ENCODE results near the gene REEP1.
"Not testable (repeated sequence)": the region's sequence is repeated elsewhere in the genome, so short reads cannot be mapped to it uniquely, and the experiment has no call there.

REEP1 gene

DNA sequence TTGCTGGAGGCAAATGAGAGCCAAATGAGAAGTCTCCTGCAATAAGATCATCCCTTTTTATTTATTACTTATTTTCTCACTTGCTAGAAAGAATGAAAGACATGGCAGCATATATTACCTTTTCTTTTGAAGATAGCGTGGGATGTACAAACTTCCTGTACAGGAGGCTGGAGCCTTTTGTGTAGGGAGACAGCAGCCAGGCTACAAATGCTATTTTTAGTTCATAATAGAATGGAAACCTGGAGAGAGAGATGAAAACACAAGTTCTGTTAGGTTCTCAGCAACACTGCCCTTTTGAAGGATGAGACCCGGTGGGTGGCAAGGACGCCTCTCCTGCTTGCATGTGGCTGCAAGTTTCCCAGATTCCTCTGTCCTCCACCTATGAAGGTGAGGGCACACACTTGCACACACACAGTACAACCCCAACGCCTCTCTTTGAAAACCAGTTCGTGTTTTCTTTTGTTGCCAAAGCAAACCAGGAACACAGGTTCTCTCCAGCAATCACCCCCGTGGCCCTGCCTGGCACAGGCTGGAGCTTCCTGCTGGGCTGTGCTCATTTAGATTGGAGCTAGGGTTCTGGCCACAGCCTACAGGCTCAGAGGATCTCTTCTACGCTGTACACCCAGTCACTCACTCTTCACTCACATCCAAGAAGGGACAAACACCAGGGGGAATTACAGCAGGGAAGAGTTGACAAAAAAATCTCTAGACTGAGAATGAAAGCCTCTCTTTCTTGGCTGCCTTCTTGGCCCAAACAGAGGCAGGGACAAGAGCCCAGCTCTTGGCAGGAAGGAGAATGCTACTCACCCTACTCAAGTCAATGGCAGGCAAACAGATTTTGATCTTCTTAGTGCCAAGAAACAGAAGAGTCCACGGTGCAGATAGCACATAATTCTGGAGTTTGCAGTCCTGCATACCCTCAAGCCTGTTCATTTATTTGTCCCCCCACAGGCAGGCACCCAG, 82.6 kb downstream of the REEP1 start:
- no peak for DNase-seq
- no peak overlapping the region for H3K4me3 Mint-ChIP-seq
- H3K4me1 Mint-ChIP-seq: no peaks in the 10 kb centered on the region
- H3K9me3 Mint-ChIP-seq: no peaks in the 10 kb centered on the region
- ATAC-seq: no peak
- no peak overlapping the region for H3K27ac Mint-ChIP-seq
- no peaks in the 10 kb centered on the region for H3K27me3 Mint-ChIP-seq

DNA sequence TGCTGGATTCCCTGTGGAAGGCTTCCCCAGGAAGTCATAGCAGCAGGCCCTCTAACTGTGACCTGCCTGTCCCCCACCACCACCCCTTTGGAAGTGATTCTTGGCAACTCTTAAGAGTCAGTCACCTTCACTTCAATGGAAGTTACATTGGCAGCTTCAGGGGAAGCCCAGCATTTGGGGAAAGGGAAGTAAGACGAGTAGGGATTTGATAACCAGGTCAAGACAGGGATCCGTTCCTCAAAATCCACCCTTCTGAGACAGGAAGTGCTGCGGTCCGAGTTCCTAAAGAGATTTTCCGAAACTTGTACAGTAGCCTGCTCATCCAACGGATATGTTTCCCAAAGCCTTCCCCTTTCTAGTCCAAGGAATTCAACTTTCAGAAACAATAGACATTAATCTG, 84.0 kb downstream of the REEP1 start:
- DNase-seq: no peak
- H3K4me3 Mint-ChIP-seq: no peak overlapping the region
- no peaks in the 10 kb centered on the region for H3K9me3 Mint-ChIP-seq
- H3K27ac Mint-ChIP-seq: no peak overlapping the region
- no peaks in the 10 kb centered on the region for H3K4me1 Mint-ChIP-seq
- ATAC-seq: no peak
- no peaks in the 10 kb centered on the region for H3K27me3 Mint-ChIP-seq

DNA sequence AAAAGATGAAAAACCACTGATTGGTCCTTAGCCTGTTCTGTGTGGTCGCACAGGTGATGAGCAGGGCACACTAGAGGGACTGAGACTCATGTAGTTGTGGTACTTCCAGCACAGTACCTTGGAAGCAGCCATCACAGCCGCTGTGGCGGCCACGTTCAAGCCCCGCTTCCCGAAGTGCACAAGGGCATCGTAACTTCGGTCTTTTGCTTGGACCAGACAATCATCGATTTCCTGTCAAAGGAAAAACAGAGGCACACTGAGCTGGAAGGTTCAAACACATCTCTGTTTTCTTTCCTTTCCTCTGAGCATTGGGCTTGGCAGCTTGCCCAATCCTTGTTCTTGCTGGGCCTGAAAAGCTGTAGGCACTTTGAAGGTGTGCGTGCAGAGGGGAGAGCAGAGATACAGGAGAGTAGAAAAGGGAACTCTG, 85.6 kb downstream of the REEP1 start:
- Mint-ChIP-seq H3K27ac (no peak overlapping the region), H3K27me3 (no peaks in the 10 kb centered on the region), H3K9me3 (no peaks in the 10 kb centered on the region), H3K4me1 (no peaks in the 10 kb centered on the region), H3K4me3 (no peak overlapping the region)
- DNase-seq (no peak), ATAC-seq (no peak)

DNA sequence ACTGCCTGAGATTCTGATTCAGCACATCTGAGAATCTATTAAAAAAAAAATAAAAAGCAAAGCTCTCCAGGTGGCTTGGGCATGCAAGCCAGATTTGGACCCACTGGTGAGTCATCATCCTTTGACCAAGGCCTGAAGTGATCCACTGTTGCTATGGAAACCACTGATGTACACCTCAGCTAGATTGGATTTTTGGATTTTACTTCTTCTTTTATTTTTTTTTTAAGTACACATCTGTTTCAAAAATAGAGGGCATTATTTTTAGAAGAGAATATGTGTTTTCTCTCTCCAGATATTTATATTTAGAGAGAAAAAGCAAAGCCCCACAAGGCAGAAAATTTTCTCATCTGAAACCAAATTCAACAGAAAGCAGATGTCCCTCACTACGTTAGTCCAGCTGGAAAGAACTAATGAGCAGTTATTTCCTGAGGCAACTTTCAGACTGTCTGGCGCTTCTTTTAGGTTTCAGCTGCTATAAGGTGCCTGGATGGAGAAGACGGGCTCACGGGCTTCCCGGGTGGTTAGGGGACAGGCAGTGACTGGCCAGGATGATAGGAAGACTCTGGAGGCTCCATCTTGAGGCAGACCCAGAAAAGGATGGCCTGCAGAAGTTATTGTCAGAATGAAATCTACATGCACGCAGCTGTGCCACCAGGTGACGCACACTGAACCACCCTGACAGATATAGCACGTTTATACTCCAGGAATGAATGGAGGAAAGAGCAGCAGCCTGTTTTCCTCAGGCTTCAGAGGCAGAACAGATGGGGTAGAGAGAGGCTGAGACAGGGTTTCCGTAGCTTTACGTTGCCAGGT, 87.6 kb downstream of the REEP1 start:
- DNase-seq (no peak), ATAC-seq (no peak)
- Mint-ChIP-seq H3K9me3 (no peaks in the 10 kb centered on the region), H3K4me1 (no peaks in the 10 kb centered on the region), H3K27ac (no peak overlapping the region), H3K4me3 (no peak overlapping the region), H3K27me3 (no peaks in the 10 kb centered on the region)

GRCh38 chr2:86249176-86249575, 88.2 kb downstream of the REEP1 start:
- DNase-seq (no peak), ATAC-seq (no peak)
- H3K9me3 Mint-ChIP-seq: no peaks in the 10 kb centered on the region
- H3K27me3 Mint-ChIP-seq: no peaks in the 10 kb centered on the region
- H3K27ac Mint-ChIP-seq: peak overlapping the region in 1 of 2 donors; percentile 61
- H3K4me1 Mint-ChIP-seq: no peaks in the 10 kb centered on the region
- H3K4me3 Mint-ChIP-seq: no peak overlapping the region

DNA sequence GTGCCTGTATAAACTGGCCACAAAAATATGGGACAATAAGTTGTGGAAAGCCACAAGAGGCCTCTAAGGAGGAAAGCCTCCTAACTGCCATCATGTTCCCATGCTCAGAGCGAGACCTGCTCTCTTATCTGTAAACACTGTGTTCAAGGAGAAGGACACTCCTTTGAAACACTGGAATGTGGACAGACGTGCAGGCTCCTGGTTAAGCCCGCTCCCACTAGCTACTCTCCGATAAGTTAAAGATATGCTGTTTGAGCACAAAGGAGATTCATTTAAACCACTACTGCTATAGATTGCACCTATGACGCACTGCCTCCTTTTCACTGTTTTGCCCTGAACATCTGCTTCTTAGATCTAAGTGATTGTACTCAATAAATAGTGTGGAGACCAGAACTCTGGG, 92.2 kb downstream of the REEP1 start:
- DNase-seq, H3K4me3 Mint-ChIP-seq, H3K27me3 Mint-ChIP-seq, H3K27ac Mint-ChIP-seq, ATAC-seq, H3K9me3 Mint-ChIP-seq, H3K4me1 Mint-ChIP-seq: not testable (repeated sequence)

DNA sequence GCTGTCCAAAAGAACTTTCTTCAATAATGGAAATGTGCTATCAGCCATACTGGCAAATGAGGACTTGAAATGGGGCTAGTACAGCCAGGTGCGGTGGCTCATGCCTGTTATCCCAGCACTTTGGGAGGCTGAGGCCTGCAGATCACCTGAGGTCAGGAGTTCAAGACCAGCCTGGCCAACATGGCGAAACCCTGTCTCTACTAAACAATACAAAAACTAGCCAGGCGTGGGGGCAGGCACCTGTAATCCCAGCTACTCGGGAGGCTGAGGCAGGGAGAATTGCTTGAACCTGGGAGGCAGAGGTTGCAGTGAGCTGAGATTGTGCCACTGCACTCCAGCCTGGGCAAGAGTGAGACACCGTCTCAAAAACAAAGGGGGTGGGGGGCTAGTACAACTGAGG, 92.6 kb downstream of the REEP1 start:
- not testable (repeated sequence) for H3K27me3 Mint-ChIP-seq, H3K4me3 Mint-ChIP-seq, DNase-seq, H3K4me1 Mint-ChIP-seq, H3K9me3 Mint-ChIP-seq, ATAC-seq, H3K27ac Mint-ChIP-seq

- DNase-seq (no peak), ATAC-seq (no peak)
- H3K4me3 Mint-ChIP-seq: no peak overlapping the region
- H3K27me3 Mint-ChIP-seq: peaks cover 7% of the 10 kb centered on the region
- no peak overlapping the region for H3K27ac Mint-ChIP-seq
- H3K9me3 Mint-ChIP-seq: no peaks in the 10 kb centered on the region
- no peaks in the 10 kb centered on the region for H3K4me1 Mint-ChIP-seq
Measured at GRCh38 chr2:86243950-86244733, 93.3 kb downstream of the REEP1 start.

GRCh38 chr2:86243272-86243671, 94.2 kb downstream of the REEP1 start:
- DNase-seq: no peak
- no peaks in the 10 kb centered on the region for H3K9me3 Mint-ChIP-seq
- ATAC-seq: no peak
- H3K27me3 Mint-ChIP-seq: peaks cover 7% of the 10 kb centered on the region
- H3K27ac Mint-ChIP-seq: no peak overlapping the region
- H3K4me3 Mint-ChIP-seq: no peak overlapping the region
- H3K4me1 Mint-ChIP-seq: peaks cover 7% of the 10 kb centered on the region

DNA sequence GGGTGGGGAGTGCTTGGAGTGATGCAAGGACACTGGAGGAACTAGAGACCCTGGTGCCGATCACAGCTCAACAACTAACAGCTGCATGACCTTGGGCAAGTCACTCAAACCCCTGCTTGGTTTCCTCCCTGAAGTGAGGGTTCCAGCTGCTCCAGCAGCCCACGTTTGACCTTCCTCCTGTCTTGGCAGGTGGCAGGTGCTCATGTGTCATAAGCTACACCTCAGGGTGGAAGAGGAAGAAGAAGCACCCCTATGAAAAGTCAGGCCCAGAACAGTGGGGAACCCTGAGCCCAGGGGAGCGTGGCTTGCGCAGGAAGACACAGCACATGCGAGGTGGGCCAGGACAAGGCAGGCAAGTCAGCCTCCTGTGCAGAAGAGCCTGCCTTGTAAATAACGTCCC, 95.8 kb downstream of the REEP1 start:
- H3K9me3 Mint-ChIP-seq: no peaks in the 10 kb centered on the region
- H3K27me3 Mint-ChIP-seq: peaks cover 7% of the 10 kb centered on the region
- ATAC-seq: no peak
- H3K4me1 Mint-ChIP-seq: peaks cover 15% of the 10 kb centered on the region
- DNase-seq: no peak
- no peak overlapping the region for H3K4me3 Mint-ChIP-seq
- H3K27ac Mint-ChIP-seq: no peak overlapping the region

- no peak for ATAC-seq
- no peaks in the 10 kb centered on the region for H3K9me3 Mint-ChIP-seq
- H3K4me1 Mint-ChIP-seq: peaks cover 15% of the 10 kb centered on the region
Measured at GRCh38 chr2:86240251-86240650, 97.2 kb downstream of the REEP1 start.

DNA sequence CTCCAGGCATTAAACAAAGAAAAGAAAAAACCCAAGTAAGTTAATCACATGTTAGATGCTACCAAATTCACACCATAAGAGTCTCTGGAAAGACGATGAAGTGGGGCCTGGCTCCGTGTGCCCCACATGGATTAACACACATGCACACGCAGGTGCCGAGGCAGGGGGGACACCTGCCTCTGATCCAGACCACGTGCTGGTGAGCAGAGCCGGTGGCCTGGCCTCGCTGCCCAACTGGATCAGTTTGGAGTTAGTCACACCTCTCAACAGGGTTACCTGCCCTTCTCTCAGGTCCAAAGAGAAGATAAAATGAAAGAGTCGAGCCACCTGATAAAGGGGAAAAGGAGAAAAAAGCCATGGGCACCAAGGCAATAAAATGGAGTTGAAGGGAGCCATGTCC, 97.7 kb downstream of the REEP1 start:
- no peak for ATAC-seq

More at GRCh38 chr2:86240251-86240650, 97.2 kb downstream of the REEP1 start:
- peaks cover 7% of the 10 kb centered on the region for H3K27me3 Mint-ChIP-seq
- DNase-seq: no peak
- no peak overlapping the region for H3K4me3 Mint-ChIP-seq
- H3K27ac Mint-ChIP-seq: peak overlapping the region in 1 of 2 donors; percentile 42

GRCh38 chr2:86239326-86239725, 98.1 kb downstream of the REEP1 start:
- no peak overlapping the region for H3K27ac Mint-ChIP-seq
- peaks cover 7% of the 10 kb centered on the region for H3K27me3 Mint-ChIP-seq

More for the DNA sequence above, 97.7 kb downstream of the REEP1 start:
- no peak for DNase-seq
- H3K9me3 Mint-ChIP-seq: no peaks in the 10 kb centered on the region
- H3K4me1 Mint-ChIP-seq: peaks cover 15% of the 10 kb centered on the region
- peaks cover 7% of the 10 kb centered on the region for H3K27me3 Mint-ChIP-seq
- no peak overlapping the region for H3K4me3 Mint-ChIP-seq
- H3K27ac Mint-ChIP-seq: peak overlapping the region in 1 of 2 donors; percentile 13

DNA sequence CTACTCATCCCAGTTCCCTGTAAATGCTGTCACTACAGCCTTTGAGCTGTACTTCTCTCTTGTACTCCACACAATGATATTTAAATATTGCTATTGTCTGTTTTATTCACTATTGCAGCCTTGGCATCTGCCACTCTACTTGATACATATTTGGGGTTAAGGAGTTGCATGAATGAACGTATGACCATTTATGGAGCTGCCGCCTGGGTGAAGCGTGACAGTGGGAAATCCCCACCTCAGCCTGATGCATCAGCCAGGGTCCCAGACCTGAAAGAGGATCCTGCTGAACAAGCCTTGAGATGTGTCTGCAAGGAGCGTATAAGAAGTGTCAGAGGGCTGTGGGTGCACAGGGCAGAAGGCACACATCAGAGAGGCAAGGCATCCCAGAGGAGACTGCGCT, 99.1 kb downstream of the REEP1 start:
- H3K4me1 Mint-ChIP-seq: peaks cover 15% of the 10 kb centered on the region
- ATAC-seq (peak; percentile 87), DNase-seq (peak; percentile 20 to 33)
- no peak overlapping the region for H3K27ac Mint-ChIP-seq
- H3K9me3 Mint-ChIP-seq: no peaks in the 10 kb centered on the region
- H3K27me3 Mint-ChIP-seq: peaks cover 12% of the 10 kb centered on the region
- peak overlapping the region in 1 of 2 donors; percentile 56 for H3K4me3 Mint-ChIP-seq

More at GRCh38 chr2:86239326-86239725, 98.1 kb downstream of the REEP1 start:
- peak; percentile 38 for ATAC-seq
- DNase-seq: no peak
- Mint-ChIP-seq H3K4me3 (no peak overlapping the region), H3K4me1 (peaks cover 15% of the 10 kb centered on the region), H3K9me3 (no peaks in the 10 kb centered on the region)

GRCh38 chr2:86237172-86237571, 100.3 kb downstream of the REEP1 start:
- Mint-ChIP-seq H3K4me1 (peaks cover 15% of the 10 kb centered on the region), H3K27ac (no peak overlapping the region), H3K27me3 (peaks cover 15% of the 10 kb centered on the region), H3K9me3 (no peaks in the 10 kb centered on the region), H3K4me3 (no peak overlapping the region)
- DNase-seq: no peak
- ATAC-seq: no peak

Data from stimulated activated naive CD8-positive, alpha-beta T cell treated with anti-CD3 and anti-CD28 coated beads, Interleukin-15, amount 100 ng/mL, for 72 hours (primary cell).